Uterus (tissue), 4 donors: ENCODE measurements around the gene CLNK. TPM values are rescaled to one million over a fixed set of nuclear protein-coding genes. Genes with fewer than 3 reads are reported as not detected.

Source experiments
- DNase-seq, 2 donors: peaks; one replicate each; pipeline ENCODE4 v3.0.0-alpha.2; 2019 to 2020
- H3K27ac ChIP-seq, 2 donors: fragments of 200-600 bp; sonication (generic); 1 replicate in 1 of 2; 2 replicates in 1 of 2; pipeline ENCODE4 v1.5.1; 2016 to 2018
- H3K27me3 ChIP-seq, 2 donors: fragments of 200-600 bp; sonication (generic); one replicate each; pipeline ENCODE4 v1.5.1; 2018 to 2019; ENCODE audit warnings: control low read depth in 1 of 2
- H3K36me3 ChIP-seq, 2 donors: fragments of 200-600 bp; sonication (generic); one replicate each; pipeline ENCODE4 v1.5.1; 2019; ENCODE audit warnings: control low read depth in 1 of 2
- H3K4me1 ChIP-seq, 2 donors: fragments of 200-600 bp; sonication (generic); one replicate each; pipeline ENCODE4 v1.5.1; 2018 to 2019; ENCODE audit warnings: control low read depth in 1 of 2
- H3K4me3 ChIP-seq, 2 donors: fragments of 200-600 bp; sonication (generic); 1 replicate in 1 of 2; 2 replicates in 1 of 2; pipeline ENCODE4 v1.5.1; 2018 to 2019; ENCODE audit warnings: mild to moderate bottlenecking in 1 of 2
- H3K9me3 ChIP-seq, 2 donors: fragments of 200-600 bp; sonication (generic); one replicate each; pipeline ENCODE4 v1.5.1; 2019; ENCODE audit warnings: control low read depth in 1 of 2
- POLR2A ChIP-seq, 2 donors: fragments of 450-650 bp; IDR thresholded peaks; one replicate each; pipeline ENCODE4 v1.6.1; 2016; ENCODE audit warnings: antibody characterized with exemption in 2 of 2, mild to moderate bottlenecking in 1 of 2, moderate library complexity in 1 of 2
- intact Hi-C: fragments of 100-400 bp; cut with DNase I; formaldehyde crosslinking; loops from one replicate; pipeline ENCODE4 v1.15.1; 2023; ENCODE audit warnings: low total_unique reads
- total RNA-seq, 4 donors: library from RNA; depleted of rRNA in 3 of 4; stranded (reverse); fragments of >200 nt in 3 of 4; gene quantifications; one replicate each; pipeline versions ENCODE4 v1.1.0 to v1.2.4, GENCODE V29; 2014 to 2023
- TF ChIP-seq, protein P1 (sequence below), 4 experiments: fragments of 200-600 bp in 2 of 4; fragments of 450-650 bp in 2 of 4; sonication (generic) in 2 of 4; IDR thresholded peaks; one replicate each; pipeline ENCODE4 v1.5.1; 2016 to 2019; ENCODE audit warnings: antibody characterized with exemption in 4 of 4, mild to moderate bottlenecking in 2 of 4, moderate library complexity in 1 of 4
- donor health status: DM: yes; HTN: yes; CAD: no.

CLNK gene
- total RNA-seq, 4 donors from 2014 or later = not detected

DNA sequence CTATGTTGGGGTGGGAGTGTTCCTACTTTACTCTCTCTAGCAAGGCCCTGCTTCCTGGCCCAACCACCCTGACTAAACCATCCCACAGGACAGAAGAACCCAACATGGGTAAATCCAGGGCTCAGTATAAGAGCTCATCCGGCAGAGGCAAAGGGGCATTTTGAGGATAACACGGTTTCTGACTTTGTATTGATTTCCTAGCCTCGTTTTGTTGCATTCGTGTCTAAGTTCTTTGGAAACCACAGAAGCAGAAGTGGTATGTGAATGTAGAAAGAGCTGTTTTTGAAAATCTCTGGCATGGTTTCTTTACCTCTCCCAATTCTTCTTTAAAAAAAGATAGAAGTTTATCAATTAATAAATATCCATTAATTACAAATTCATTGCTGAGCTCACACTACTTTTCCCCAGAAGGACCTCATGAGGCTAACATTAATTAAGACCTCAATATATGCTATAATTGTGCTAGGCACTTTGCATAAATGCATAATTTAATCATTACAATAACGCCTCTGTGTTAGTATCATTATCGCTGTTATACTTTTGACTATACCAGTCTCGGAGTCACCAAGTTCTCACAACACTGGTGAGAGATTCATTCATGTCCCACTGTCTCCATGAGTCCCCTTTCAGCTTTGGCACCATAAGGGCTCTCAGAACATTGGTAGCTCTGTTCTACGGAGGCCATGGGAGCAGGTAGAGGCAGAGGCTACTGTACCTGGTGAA is 5.8 kb upstream of the CLNK start:
- no peaks in the 10 kb centered on the region for H3K4me1 ChIP-seq
- intact Hi-C loops = no loop called here

DNA sequence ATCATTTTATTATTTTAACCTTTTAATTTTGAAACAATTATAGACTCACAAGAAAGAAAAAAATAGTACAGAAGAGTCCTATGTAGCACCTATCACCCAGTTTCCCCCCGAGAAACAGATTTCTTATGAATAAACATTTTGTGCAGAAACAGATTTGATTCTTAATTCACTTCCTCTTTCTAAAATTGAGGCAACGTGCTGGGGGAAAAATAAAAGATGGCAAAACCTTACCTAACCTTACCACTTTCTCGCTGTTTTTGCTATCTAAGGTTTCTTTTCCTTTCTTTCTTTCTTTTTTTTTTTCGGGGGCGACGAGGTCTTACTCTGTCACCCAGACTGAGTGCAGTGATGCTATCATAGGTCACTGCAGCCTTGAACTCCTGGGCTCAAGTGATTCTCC is 4.3 kb upstream of the CLNK start:
- Histone ChIP-seq H3K4me1 (no peaks in the 10 kb centered on the region), H3K27me3 (no peaks in the 10 kb centered on the region), H3K9me3 (no peaks in the 10 kb centered on the region), H3K27ac (no peak overlapping the region), H3K36me3 (no peaks in the 10 kb centered on the region), H3K4me3 (no peak overlapping the region)
- no peak for DNase-seq
- intact Hi-C loops = no loop called here
- TF ChIP-seq, protein P1, sequence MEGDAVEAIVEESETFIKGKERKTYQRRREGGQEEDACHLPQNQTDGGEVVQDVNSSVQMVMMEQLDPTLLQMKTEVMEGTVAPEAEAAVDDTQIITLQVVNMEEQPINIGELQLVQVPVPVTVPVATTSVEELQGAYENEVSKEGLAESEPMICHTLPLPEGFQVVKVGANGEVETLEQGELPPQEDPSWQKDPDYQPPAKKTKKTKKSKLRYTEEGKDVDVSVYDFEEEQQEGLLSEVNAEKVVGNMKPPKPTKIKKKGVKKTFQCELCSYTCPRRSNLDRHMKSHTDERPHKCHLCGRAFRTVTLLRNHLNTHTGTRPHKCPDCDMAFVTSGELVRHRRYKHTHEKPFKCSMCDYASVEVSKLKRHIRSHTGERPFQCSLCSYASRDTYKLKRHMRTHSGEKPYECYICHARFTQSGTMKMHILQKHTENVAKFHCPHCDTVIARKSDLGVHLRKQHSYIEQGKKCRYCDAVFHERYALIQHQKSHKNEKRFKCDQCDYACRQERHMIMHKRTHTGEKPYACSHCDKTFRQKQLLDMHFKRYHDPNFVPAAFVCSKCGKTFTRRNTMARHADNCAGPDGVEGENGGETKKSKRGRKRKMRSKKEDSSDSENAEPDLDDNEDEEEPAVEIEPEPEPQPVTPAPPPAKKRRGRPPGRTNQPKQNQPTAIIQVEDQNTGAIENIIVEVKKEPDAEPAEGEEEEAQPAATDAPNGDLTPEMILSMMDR (IDR thresholded peaks at IDR 0.05) = no peak
- TF ChIP-seq POLR2A (IDR thresholded peaks at IDR 0.05) = no peak

More for the DNA sequence above, 5.8 kb upstream of the CLNK start:
- H3K27me3 ChIP-seq = no peaks in the 10 kb centered on the region
- no peak overlapping the region for H3K4me3 ChIP-seq
- H3K9me3 ChIP-seq = no peaks in the 10 kb centered on the region
- no peak for TF ChIP-seq POLR2A (IDR thresholded peaks at IDR 0.05)
- TF ChIP-seq, protein P1 (IDR thresholded peaks at IDR 0.05) = no peak
- no peaks in the 10 kb centered on the region for H3K36me3 ChIP-seq
- no peak overlapping the region for H3K27ac ChIP-seq
- no peak for DNase-seq

DNA sequence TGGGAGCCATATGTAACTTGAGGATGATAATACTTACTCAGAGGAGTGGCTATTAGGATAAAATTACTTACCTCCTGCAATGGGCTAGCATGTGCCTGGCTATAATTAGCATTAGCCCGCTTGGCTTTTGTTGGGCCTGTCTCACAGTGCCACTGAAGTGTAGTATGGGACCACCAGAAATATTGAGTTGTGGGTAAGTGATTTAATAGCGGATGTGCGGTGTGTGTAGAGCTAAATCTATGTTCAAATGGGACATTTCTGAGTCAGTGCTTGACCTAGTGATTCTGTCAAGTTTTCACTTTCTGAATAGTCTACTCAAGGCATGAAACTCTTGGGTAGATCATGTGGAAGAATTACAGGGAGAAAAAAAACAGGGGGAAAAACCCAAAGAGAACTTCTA is 3.5 kb upstream of the CLNK start:
- Histone ChIP-seq H3K4me1 (no peaks in the 10 kb centered on the region), H3K36me3 (no peaks in the 10 kb centered on the region), H3K27ac (no peak overlapping the region), H3K27me3 (no peaks in the 10 kb centered on the region), H3K4me3 (no peak overlapping the region), H3K9me3 (no peaks in the 10 kb centered on the region)
- intact Hi-C loops = no loop called here
- DNase-seq = no peak
- no peak for TF ChIP-seq POLR2A (IDR thresholded peaks at IDR 0.05)
- TF ChIP-seq, protein P1 (IDR thresholded peaks at IDR 0.05) = no peak

DNA sequence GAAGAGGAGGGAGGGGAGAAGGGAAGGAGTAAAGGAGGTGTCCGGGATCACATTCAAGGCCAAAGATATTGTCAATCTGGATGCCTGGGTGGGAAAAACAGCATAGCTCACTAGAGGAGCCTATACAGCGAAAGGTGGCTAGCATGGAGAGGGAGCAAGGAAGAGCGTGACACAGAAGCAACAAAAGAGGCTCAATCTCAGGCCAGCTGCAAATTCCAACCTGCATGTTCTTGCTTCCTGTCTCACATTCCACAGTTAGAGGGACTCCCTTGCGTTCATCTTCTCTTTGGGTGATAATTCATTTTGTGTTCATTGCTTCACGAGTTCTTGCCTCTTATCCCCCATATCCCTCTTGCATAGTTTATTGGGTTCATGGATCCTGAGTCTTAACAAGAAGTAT is 3.0 kb upstream of the CLNK start:
- Histone ChIP-seq H3K36me3 (no peaks in the 10 kb centered on the region), H3K4me3 (no peak overlapping the region), H3K9me3 (no peaks in the 10 kb centered on the region), H3K27ac (no peak overlapping the region), H3K4me1 (no peaks in the 10 kb centered on the region), H3K27me3 (no peaks in the 10 kb centered on the region)
- intact Hi-C loops = no loop called here
- TF ChIP-seq, protein P1 (IDR thresholded peaks at IDR 0.05) = no peak
- no peak for TF ChIP-seq POLR2A (IDR thresholded peaks at IDR 0.05)
- no peak for DNase-seq

DNA sequence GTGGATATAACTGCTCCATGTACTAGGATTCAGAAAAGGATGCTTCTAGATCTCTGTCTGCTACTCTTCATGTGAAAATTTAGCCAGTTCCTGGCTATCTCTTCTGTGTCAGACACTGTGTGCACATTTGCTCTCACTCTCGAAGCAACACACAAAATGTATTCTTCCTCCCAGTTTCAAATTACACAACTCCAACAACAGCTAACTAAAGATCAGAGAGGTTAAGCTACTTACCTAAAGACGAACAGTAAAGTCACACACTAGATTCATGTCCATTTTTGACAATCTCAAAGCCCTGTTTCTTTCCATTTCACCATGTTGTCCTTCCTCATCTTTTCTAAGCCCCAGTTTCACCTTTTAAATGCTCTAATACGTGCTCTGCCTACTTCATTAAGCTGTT is 2.2 kb downstream of the CLNK start:
- TF ChIP-seq, protein P1 (IDR thresholded peaks at IDR 0.05) = no peak
- TF ChIP-seq POLR2A (IDR thresholded peaks at IDR 0.05) = no peak
- Histone ChIP-seq H3K4me3 (no peak overlapping the region), H3K27ac (no peak overlapping the region), H3K4me1 (no peaks in the 10 kb centered on the region), H3K36me3 (no peaks in the 10 kb centered on the region), H3K9me3 (no peaks in the 10 kb centered on the region), H3K27me3 (no peaks in the 10 kb centered on the region)
- no peak for DNase-seq
- intact Hi-C loops = no loop called here
